Keratinocyte (primary cell): Measurements from ENCODE around the gene SLC37A1. TPM values are rescaled to one million over a fixed set of nuclear protein-coding genes. Genes with fewer than 3 reads are reported as not detected.

Experiments
- DNase-seq: peaks from one replicate; pipeline ENCODE4 v3.0.0-alpha.2; 2011; ENCODE audit warnings: low read depth, missing footprints, low spot score
- FAIRE-seq: peaks from 2 replicates; lab custom pipeline; 2011; peaks lifted over from hg19 to GRCh38; lab: Jason Lieb, UNC
- H2AFZ ChIP-seq: 2 replicates; pipeline ENCODE4 v1.6.0; 2012; ENCODE audit warnings: low read length, control low read depth, inconsistent platforms; ENCODE audit not compliant: control insufficient read depth
- H3K27ac ChIP-seq: 2 replicates; pipeline ENCODE4 v1.5.1; 2011; ENCODE audit warnings: low read length; ENCODE audit not compliant: control insufficient read depth, insufficient read depth
- H3K27me3 ChIP-seq: 3 replicates; pipeline ENCODE4 v1.6.0; 2011; ENCODE audit warnings: low read length; ENCODE audit not compliant: control insufficient read depth, insufficient read depth; ENCODE audit errors: extremely low read depth
- H3K36me3 ChIP-seq, 2 experiments: 2 replicates in 1 of 2; 3 replicates in 1 of 2; pipeline ENCODE4 v1.5.1; 2011; ENCODE audit warnings: low read length in 2 of 2, mild to moderate bottlenecking in 1 of 2; ENCODE audit not compliant: control insufficient read depth in 2 of 2, insufficient read depth in 2 of 2; ENCODE audit errors: extremely low read depth in 1 of 2
- H3K4me1 ChIP-seq: 3 replicates; pipeline ENCODE4 v1.5.1; 2011; ENCODE audit warnings: low read length; ENCODE audit not compliant: control insufficient read depth, insufficient read depth; ENCODE audit errors: extremely low read depth
- H3K4me2 ChIP-seq: 3 replicates; pipeline ENCODE4 v1.6.0; 2011; ENCODE audit warnings: low read depth, low read length; ENCODE audit not compliant: control insufficient read depth, insufficient read depth; ENCODE audit errors: extremely low read depth
- H3K4me3 ChIP-seq, 3 experiments: fragments of 200-600 bp in 1 of 3; sonication (generic) in 1 of 3; 2 replicates in 2 of 3; 3 replicates in 1 of 3; pipeline ENCODE4 v1.5.1; 2011 to 2016; ENCODE audit warnings: low read length in 3 of 3, mild to moderate bottlenecking in 3 of 3, control low read depth in 2 of 3, inconsistent platforms in 1 of 3, low read depth in 1 of 3, mixed read lengths in 1 of 3, mixed run types in 1 of 3, moderate library complexity in 1 of 3; ENCODE audit not compliant: control insufficient read depth in 2 of 3, insufficient read depth in 2 of 3; ENCODE audit errors: extremely low read depth in 1 of 3
- H3K79me2 ChIP-seq: 2 replicates; pipeline ENCODE4 v1.6.0; 2012; ENCODE audit warnings: low read length; ENCODE audit not compliant: control insufficient read depth, insufficient read depth
- H3K9ac ChIP-seq: 3 replicates; pipeline ENCODE4 v1.6.0; 2011; ENCODE audit warnings: low read length; ENCODE audit not compliant: control insufficient read depth, insufficient read depth; ENCODE audit errors: extremely low read depth
- H3K9me1 ChIP-seq: 3 replicates; pipeline ENCODE4 v1.6.0; 2011; ENCODE audit warnings: low read length; ENCODE audit not compliant: control insufficient read depth, insufficient read depth; ENCODE audit errors: extremely low read depth
- H3K9me3 ChIP-seq: 2 replicates; pipeline ENCODE4 v1.5.1; 2012; ENCODE audit warnings: low read depth, low read length; ENCODE audit not compliant: control insufficient read depth
- H4K20me1 ChIP-seq: 3 replicates; pipeline ENCODE4 v1.6.0; 2011; ENCODE audit warnings: low read length; ENCODE audit not compliant: control insufficient read depth, insufficient read depth; ENCODE audit errors: extremely low read depth
- EZH2 ChIP-seq: IDR thresholded peaks from one replicate; pipeline ENCODE4 v1.6.1; 2012; ENCODE audit warnings: inconsistent platforms, mild to moderate bottlenecking, low read length, moderate library complexity
- dilution Hi-C: fragments of 300-500 bp; cut with MboI; formaldehyde crosslinking; loops from one replicate; pipeline ENCODE4 v1.7.0; 2020; ENCODE audit warnings: low sequenced_read_pairs; ENCODE audit not compliant: extremely low pct_ligation_motif_present
- polyA plus RNA-seq, 5 experiments: library from polyadenylated mRNA; depleted of rRNA in 3 of 5; stranded (reverse) in 3 of 5; stranded (forward) in 1 of 5; unstranded in 1 of 5; fragments of >200 nt; gene quantifications; 1 replicate in 1 of 5; 2 replicates in 3 of 5; 3 replicates in 1 of 5; pipeline versions ENCODE4 v1.2.1 to v1.2.3, GENCODE V29; 2011 to 2012; ENCODE audit warnings: missing spikeins in 2 of 5, low read depth in 1 of 5, low replicate concordance in 1 of 5
- TF ChIP-seq, protein P1 (sequence below), 3 experiments: IDR thresholded peaks in 1 of 3; conservative IDR thresholded peaks in 1 of 3; optimal IDR thresholded peaks in 1 of 3; 2 replicates in 2 of 3; 3 replicates in 1 of 3; pipeline versions ENCODE3 to v1.5.1; 2011; ENCODE audit warnings: low read length in 3 of 3, mild to moderate bottlenecking in 3 of 3, moderate library complexity in 2 of 3, control low read depth in 1 of 3, inconsistent platforms in 1 of 3; ENCODE audit not compliant: insufficient read depth in 2 of 3; ENCODE audit errors: extremely low read depth in 1 of 3

SLC37A1 gene
- polyA plus RNA-seq, 1 donor (not counting 4 experiments of a cell fraction or from before 2014, with no cell fraction given), result 4.1 TPM

DNA sequence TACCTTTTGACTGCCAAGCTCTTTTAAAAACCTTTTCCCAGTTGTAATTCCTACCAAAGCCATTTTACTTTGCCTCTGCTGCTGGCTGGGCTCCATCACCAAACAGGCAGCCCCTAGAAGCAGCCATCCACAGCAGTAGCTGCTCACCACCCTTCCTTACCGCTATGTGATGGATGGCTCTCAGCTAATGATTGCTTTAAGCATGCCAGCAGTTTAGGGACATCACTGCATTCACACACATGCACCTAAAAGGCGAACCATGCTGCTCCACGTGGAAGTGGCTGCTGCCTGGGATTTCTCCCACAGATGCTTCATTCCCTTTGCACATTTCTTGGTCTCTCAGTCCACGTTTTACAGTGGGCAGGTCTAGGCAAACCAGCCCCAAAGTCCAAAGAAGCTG lies 93.5 kb downstream of the SLC37A1 start:
- H3K27me3 ChIP-seq, result no peaks in the 10 kb centered on the region
- TF ChIP-seq, protein P1, sequence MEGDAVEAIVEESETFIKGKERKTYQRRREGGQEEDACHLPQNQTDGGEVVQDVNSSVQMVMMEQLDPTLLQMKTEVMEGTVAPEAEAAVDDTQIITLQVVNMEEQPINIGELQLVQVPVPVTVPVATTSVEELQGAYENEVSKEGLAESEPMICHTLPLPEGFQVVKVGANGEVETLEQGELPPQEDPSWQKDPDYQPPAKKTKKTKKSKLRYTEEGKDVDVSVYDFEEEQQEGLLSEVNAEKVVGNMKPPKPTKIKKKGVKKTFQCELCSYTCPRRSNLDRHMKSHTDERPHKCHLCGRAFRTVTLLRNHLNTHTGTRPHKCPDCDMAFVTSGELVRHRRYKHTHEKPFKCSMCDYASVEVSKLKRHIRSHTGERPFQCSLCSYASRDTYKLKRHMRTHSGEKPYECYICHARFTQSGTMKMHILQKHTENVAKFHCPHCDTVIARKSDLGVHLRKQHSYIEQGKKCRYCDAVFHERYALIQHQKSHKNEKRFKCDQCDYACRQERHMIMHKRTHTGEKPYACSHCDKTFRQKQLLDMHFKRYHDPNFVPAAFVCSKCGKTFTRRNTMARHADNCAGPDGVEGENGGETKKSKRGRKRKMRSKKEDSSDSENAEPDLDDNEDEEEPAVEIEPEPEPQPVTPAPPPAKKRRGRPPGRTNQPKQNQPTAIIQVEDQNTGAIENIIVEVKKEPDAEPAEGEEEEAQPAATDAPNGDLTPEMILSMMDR (optimal IDR thresholded peaks at IDR 0.05 in 1 of 3, IDR thresholded peaks at IDR 0.05 in 1 of 3, conservative IDR thresholded peaks at IDR 0.05 in 1 of 3; ENCODE audit: extremely low read depth in 1 of 3, insufficient read depth in 2 of 3, low read length in 3 of 3), result no peak
- TF ChIP-seq EZH2, result no peak
- H3K9me3 ChIP-seq, result peaks cover 5% of the 10 kb centered on the region
- H3K4me1 ChIP-seq, result no peaks in the 10 kb centered on the region
- no peak overlapping the region for H3K4me3 ChIP-seq
- no peak overlapping the region for H3K9ac ChIP-seq
- DNase-seq, result no peak
- H3K4me2 ChIP-seq, result no peak overlapping the region
- no peaks in the 10 kb centered on the region for H4K20me1 ChIP-seq
- no peak overlapping the region for H2AFZ ChIP-seq
- no peaks in the 10 kb centered on the region for H3K36me3 ChIP-seq
- H3K79me2 ChIP-seq, result no peaks in the 10 kb centered on the region
- FAIRE-seq, result no peak
- dilution Hi-C loops, result no loop called here
- H3K27ac ChIP-seq, result no peak overlapping the region
- H3K9me1 ChIP-seq, result no peaks in the 10 kb centered on the region

DNA sequence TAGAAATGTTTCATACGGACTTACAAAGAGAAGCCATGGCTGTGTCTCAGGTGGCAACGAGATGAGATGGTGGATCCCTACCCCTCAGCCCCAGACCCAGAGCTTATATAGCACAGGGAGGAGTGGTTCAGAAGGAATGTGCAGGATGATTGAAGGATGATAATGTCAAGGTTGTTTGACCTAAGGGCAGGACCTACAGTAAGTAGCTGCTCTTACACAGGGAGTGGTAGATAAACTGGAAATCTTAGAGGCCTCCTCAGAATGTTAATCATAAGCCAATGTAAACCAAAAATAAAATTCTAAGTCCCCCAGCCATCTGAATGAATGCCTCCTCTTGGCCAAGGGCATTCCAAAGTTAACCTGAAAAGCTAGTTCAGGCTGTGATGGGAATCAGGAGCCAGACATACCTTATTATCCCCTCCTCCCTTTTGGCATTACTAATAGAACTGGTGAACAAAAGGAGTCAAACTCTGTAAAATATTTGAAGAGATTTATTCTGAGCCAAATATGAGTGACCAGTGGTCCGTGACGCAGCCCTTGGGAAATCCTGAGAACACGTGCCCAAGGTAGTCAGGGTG lies 94.0 kb downstream of the SLC37A1 start:
- Histone ChIP-seq H3K4me1 (no peaks in the 10 kb centered on the region), H2AFZ (no peak overlapping the region), H3K36me3 (no peaks in the 10 kb centered on the region), H3K27me3 (no peaks in the 10 kb centered on the region), H3K27ac (no peak overlapping the region), H3K9me3 (peaks cover 5% of the 10 kb centered on the region), H4K20me1 (no peaks in the 10 kb centered on the region), H3K9ac (no peak overlapping the region), H3K9me1 (no peaks in the 10 kb centered on the region), H3K79me2 (no peaks in the 10 kb centered on the region), H3K4me2 (no peak overlapping the region), H3K4me3 (no peak overlapping the region)
- TF ChIP-seq EZH2, result no peak
- TF ChIP-seq, protein P1 (optimal IDR thresholded peaks at IDR 0.05 in 1 of 3, IDR thresholded peaks at IDR 0.05 in 1 of 3, conservative IDR thresholded peaks at IDR 0.05 in 1 of 3; ENCODE audit: extremely low read depth in 1 of 3, insufficient read depth in 2 of 3, low read length in 3 of 3), result no peak
- FAIRE-seq, result no peak
- dilution Hi-C loops, result no loop called here
- DNase-seq, result no peak
